HCT116 (cell line): Measurements from ENCODE around the gene TMEM63A. TPM values are rescaled to one million over a fixed set of nuclear protein-coding genes. Genes with fewer than 3 reads are reported as not detected.

Experiments used
- ATAC-seq: fragments of 200-7000 bp; cut with Tn5 transposase; 2 replicates; pipeline ENCODE4 v1.9.1; 2020; ENCODE audit warnings: mild to moderate bottlenecking, moderate library complexity
- BruUV-seq: library from RNA; stranded (reverse); fragments of 400-500 nt; replicated peaks from 2 replicates; lab custom pipeline; 2021; lab: Mats Ljungman, UMichigan
- CTCF ChIA-PET: fragments of 300-600 bp; sonication (Branson Sonifier 250); formaldehyde crosslinking; loops from one replicate; lab custom pipeline; 2021; ENCODE audit warnings: antibody characterized with exemption; lab: Charles Lee
- POLR2A ChIA-PET: fragments of 300-600, 350-600 bp; sonication (Branson Sonifier 250); formaldehyde crosslinking; loops from one replicate; lab custom pipeline; 2021; ENCODE audit warnings: antibody characterized with exemption; lab: Charles Lee
- RAD21 ChIA-PET, 2 experiments: fragments of 300-600 bp; sonication (Branson Sonifier 250); formaldehyde crosslinking; loops; one replicate each; lab custom pipeline; 2023; ENCODE audit warnings: low total read pairs in 2 of 2; ENCODE audit not compliant: uncharacterized antibody in 2 of 2, unreplicated experiment in 2 of 2, low non-redundant PET in 1 of 2; lab: Charles Lee
- DNase-seq: peaks from one replicate; pipeline ENCODE4 v3.0.0-alpha.2; 2010; ENCODE audit warnings: low read depth, low spot score
- H2AFZ ChIP-seq: fragments of 200-600 bp; shearing (Covaris generic), sonication (generic); 2 replicates; pipeline ENCODE4 v1.6.1; 2017; ENCODE audit warnings: low read depth, mixed run types, mixed read lengths, antibody characterized with exemption, low read length; ENCODE audit not compliant: poor library complexity, severe bottlenecking
- H3K27ac ChIP-seq: 2 replicates; pipeline ENCODE4 v1.5.1; 2012; ENCODE audit warnings: low read depth, low read length
- H3K27me3 ChIP-seq: fragments of 200-600 bp; sonication (generic); 2 replicates; pipeline ENCODE4 v1.6.1; 2016; ENCODE audit warnings: mixed run types, low read length, mixed read lengths; ENCODE audit not compliant: insufficient read depth
- H3K36me3 ChIP-seq, 2 experiments: fragments of 200-500 bp in 1 of 2; fragments of 200-600 bp in 1 of 2; sonication (Bioruptor generic) in 1 of 2; sonication (generic) in 1 of 2; 2 replicates each; pipeline versions ENCODE4 v1.5.1 to v1.6.1; 2014 to 2016; ENCODE audit warnings: low read length in 2 of 2, inconsistent platforms in 1 of 2, mixed read lengths in 1 of 2, mixed run types in 1 of 2; ENCODE audit not compliant: insufficient read depth in 2 of 2, control insufficient read depth in 1 of 2
- H3K4me1 ChIP-seq, 2 experiments: fragments of 200-600 bp in 1 of 2; sonication (generic) in 1 of 2; 2 replicates each; pipeline versions ENCODE4 v1.5.1 to v1.6.1; 2012 to 2017; ENCODE audit warnings: low read length in 2 of 2, inconsistent platforms in 1 of 2, mild to moderate bottlenecking in 1 of 2, mixed read lengths in 1 of 2, mixed run types in 1 of 2, moderate library complexity in 1 of 2; ENCODE audit not compliant: insufficient read depth in 2 of 2, control insufficient read depth in 1 of 2
- H3K4me2 ChIP-seq: fragments of 200-600 bp; sonication (generic); 2 replicates; pipeline ENCODE4 v1.6.1; 2017; ENCODE audit warnings: mixed run types, low read length, mixed read lengths
- H3K4me3 ChIP-seq, 2 experiments: fragments of 200-600 bp in 1 of 2; sonication (generic) in 1 of 2; replicated peaks in 1 of 2; 2 replicates each; pipeline ENCODE4 v1.5.1; 2011 to 2016; ENCODE audit warnings: low read length in 2 of 2, control low read depth in 1 of 2, low read depth in 1 of 2, mild to moderate bottlenecking in 1 of 2, mixed read lengths in 1 of 2, mixed run types in 1 of 2
- H3K79me2 ChIP-seq: fragments of 200-600 bp; sonication (generic); 2 replicates; pipeline ENCODE4 v1.6.1; 2017; ENCODE audit warnings: mild to moderate bottlenecking, mixed run types, low read length, moderate library complexity, mixed read lengths; ENCODE audit not compliant: insufficient read depth
- H3K9ac ChIP-seq: fragments of 200-600 bp; sonication (generic); 2 replicates; pipeline ENCODE4 v1.6.1; 2016; ENCODE audit warnings: low read length, mixed read lengths
- H3K9me2 ChIP-seq: fragments of 200-600 bp; sonication (generic), shearing (Covaris generic); 2 replicates; pipeline ENCODE4 v1.6.1; 2017; ENCODE audit warnings: mixed run types, mild to moderate bottlenecking, moderate library complexity; ENCODE audit not compliant: insufficient read depth
- H3K9me3 ChIP-seq, 2 experiments: fragments of 200-500 bp in 1 of 2; fragments of 200-600 bp in 1 of 2; sonication (Bioruptor generic) in 1 of 2; sonication (generic) in 1 of 2; 2 replicates each; pipeline ENCODE4 v1.6.1; 2014 to 2017; ENCODE audit warnings: low read length in 2 of 2, mixed read lengths in 2 of 2, inconsistent platforms in 1 of 2, low read depth in 1 of 2, mild to moderate bottlenecking in 1 of 2, mixed run types in 1 of 2, moderate library complexity in 1 of 2; ENCODE audit not compliant: control insufficient read depth in 1 of 2, insufficient read depth in 1 of 2
- H4K20me1 ChIP-seq: fragments of 200-600 bp; sonication (generic), shearing (Covaris generic); 2 replicates; pipeline ENCODE4 v1.6.1; 2017; ENCODE audit warnings: mixed run types, mild to moderate bottlenecking, moderate library complexity; ENCODE audit not compliant: insufficient read depth
- ATF3 ChIP-seq: IDR thresholded peaks from 2 replicates; pipeline ENCODE4 v1.6.1; 2012
- CBX3 ChIP-seq: IDR thresholded peaks from 2 replicates; pipeline ENCODE4 v1.6.1; 2012; ENCODE audit warnings: low read depth
- CEBPB ChIP-seq: IDR thresholded peaks from 2 replicates; pipeline ENCODE4 v1.6.1; 2012; ENCODE audit warnings: low read depth
- ELF1 ChIP-seq: IDR thresholded peaks from 2 replicates; pipeline ENCODE4 v1.6.1; 2012; ENCODE audit warnings: low read depth, borderline replicate concordance
- EZH2 ChIP-seq: fragments of 200-600 bp; sonication (generic); IDR thresholded peaks from 2 replicates; pipeline ENCODE4 v1.6.1; 2017; ENCODE audit warnings: antibody characterized with exemption, mixed run types
- EZH2phosphoT487 ChIP-seq: fragments of 200-600 bp; IDR thresholded peaks from 2 replicates; pipeline ENCODE4 v1.6.1; 2018; ENCODE audit warnings: antibody characterized with exemption, borderline replicate concordance
- FOSL1 ChIP-seq: IDR thresholded peaks from 2 replicates; pipeline ENCODE4 v1.6.1; 2012; ENCODE audit warnings: low read depth
- JUND ChIP-seq: IDR thresholded peaks from 2 replicates; pipeline ENCODE4 v1.6.1; 2012
- POLR2A ChIP-seq: IDR thresholded peaks from 2 replicates; pipeline ENCODE4 v1.7.0; 2011; ENCODE audit warnings: borderline replicate concordance; ENCODE audit not compliant: insufficient read depth, insufficient read length; ENCODE audit errors: extremely low read depth
- POLR2AphosphoS5 ChIP-seq: IDR thresholded peaks from 2 replicates; pipeline ENCODE4 v1.6.1; 2011; ENCODE audit warnings: mild to moderate bottlenecking, low read depth, low read length, moderate library complexity
- SP1 ChIP-seq: IDR thresholded peaks from 2 replicates; pipeline ENCODE4 v1.6.1; 2012; ENCODE audit warnings: low read depth
- TCF7L2 ChIP-seq: IDR thresholded peaks from 2 replicates; pipeline ENCODE4 v1.7.0; 2011; ENCODE audit warnings: borderline replicate concordance, inconsistent platforms; ENCODE audit not compliant: insufficient read depth, insufficient read length; ENCODE audit errors: extremely low read depth
- YY1 ChIP-seq: IDR thresholded peaks from 2 replicates; pipeline ENCODE4 v1.6.1; 2011; ENCODE audit warnings: low read length, low read depth, moderate library complexity, mild to moderate bottlenecking; ENCODE audit not compliant: insufficient replicate concordance; ENCODE audit errors: extremely low read depth
- ZNF274 ChIP-seq: fragments of 200-500 bp; sonication (Bioruptor generic); IDR thresholded peaks from 2 replicates; pipeline ENCODE4 v1.6.1; 2014; ENCODE audit warnings: mild to moderate bottlenecking, low read depth, low read length, inconsistent platforms
- intact Hi-C: fragments of 100-400 bp; cut with micrococcal nuclease; formaldehyde crosslinking; loops from 2 replicates; pipeline ENCODE4 v1.10.0; 2022
- total RNA-seq: library from RNA; stranded (reverse); gene quantifications from one replicate; pipeline ENCODE4 v1.2.1, GENCODE V29; 2021; ENCODE audit not compliant: unreplicated experiment
- TF ChIP-seq, protein P1 (sequence below), 3 experiments: fragments of 200-600 bp in 1 of 3; sonication (generic) in 1 of 3; IDR thresholded peaks in 2 of 3; conservative IDR thresholded peaks in 1 of 3; 2 replicates each; pipeline ENCODE4 v1.5.1; 2012 to 2017; ENCODE audit warnings: low read depth in 2 of 3, low read length in 2 of 3, antibody characterized with exemption in 1 of 3, borderline replicate concordance in 1 of 3, control low read depth in 1 of 3, mild to moderate bottlenecking in 1 of 3, mixed read lengths in 1 of 3, mixed run types in 1 of 3, moderate library complexity in 1 of 3; ENCODE audit not compliant: insufficient read depth in 1 of 3
- TF ChIP-seq, protein P2 (sequence below): IDR thresholded peaks from 2 replicates; pipeline ENCODE4 v1.6.1; 2011; ENCODE audit warnings: mild to moderate bottlenecking, low read length, moderate library complexity; ENCODE audit not compliant: insufficient replicate concordance; ENCODE audit errors: extremely low read depth

The TMEM63A gene
- total RNA-seq, 1 experiment from 2014 or later: 24.4 TPM

GRCh38 chr1:225917536-225917935 is 35.4 kb upstream of the TMEM63A start:
- Histone ChIP-seq H3K9me2 (no peaks in the 10 kb centered on the region), H3K4me2 (no peak overlapping the region), H3K9ac (no peak overlapping the region), H3K4me3 (no peak overlapping the region), H2AFZ (no peak overlapping the region), H3K79me2 (peaks cover 10% of the 10 kb centered on the region), H4K20me1 (no peaks in the 10 kb centered on the region), H3K9me3 (no peaks in the 10 kb centered on the region), H3K27ac (no peak overlapping the region), H3K36me3 (peaks cover 16 to 30% of the 10 kb centered on the region in 2 experiments), H3K27me3 (no peaks in the 10 kb centered on the region), H3K4me1 (peaks cover 3% of the 10 kb centered on the region in 2 experiments)
- RAD21 ChIA-PET: no interaction called here
- BruUV-seq: no TSS peak
- no peak for TF ChIP-seq CBX3
- no peak for TF ChIP-seq SP1
- intact Hi-C loops: no loop called here
- DNase-seq: no peak
- CTCF ChIA-PET: no interaction called here
- POLR2A ChIA-PET: no interaction called here
- no peak for ATAC-seq

GRCh38 chr1:225917101-225917500 is 34.9 kb upstream of the TMEM63A start:
- ChIA-PET POLR2A (no interaction called here), RAD21 (no interaction called here), CTCF (no interaction called here)
- no peak overlapping the region for H3K4me2 ChIP-seq
- DNase-seq: no peak
- ATAC-seq: no peak
- H2AFZ ChIP-seq: no peak overlapping the region
- no TSS peak for BruUV-seq
- intact Hi-C loops: no loop called here
- H3K9me2 ChIP-seq: no peaks in the 10 kb centered on the region
- no peak overlapping the region for H3K4me3 ChIP-seq
- no peaks in the 10 kb centered on the region for H3K9me3 ChIP-seq
- H3K9ac ChIP-seq: no peak overlapping the region
- H3K79me2 ChIP-seq: peaks cover 6% of the 10 kb centered on the region; the same call in 1 of the 2 replicates
- no peaks in the 10 kb centered on the region for H4K20me1 ChIP-seq
- H3K4me1 ChIP-seq: no peaks in the 10 kb centered on the region
- H3K36me3 ChIP-seq: peaks cover 16 to 25% of the 10 kb centered on the region in 2 experiments
- H3K27ac ChIP-seq: no peak overlapping the region
- H3K27me3 ChIP-seq: no peaks in the 10 kb centered on the region
- TF ChIP-seq TCF7L2: no peak
- TF ChIP-seq, protein P1, sequence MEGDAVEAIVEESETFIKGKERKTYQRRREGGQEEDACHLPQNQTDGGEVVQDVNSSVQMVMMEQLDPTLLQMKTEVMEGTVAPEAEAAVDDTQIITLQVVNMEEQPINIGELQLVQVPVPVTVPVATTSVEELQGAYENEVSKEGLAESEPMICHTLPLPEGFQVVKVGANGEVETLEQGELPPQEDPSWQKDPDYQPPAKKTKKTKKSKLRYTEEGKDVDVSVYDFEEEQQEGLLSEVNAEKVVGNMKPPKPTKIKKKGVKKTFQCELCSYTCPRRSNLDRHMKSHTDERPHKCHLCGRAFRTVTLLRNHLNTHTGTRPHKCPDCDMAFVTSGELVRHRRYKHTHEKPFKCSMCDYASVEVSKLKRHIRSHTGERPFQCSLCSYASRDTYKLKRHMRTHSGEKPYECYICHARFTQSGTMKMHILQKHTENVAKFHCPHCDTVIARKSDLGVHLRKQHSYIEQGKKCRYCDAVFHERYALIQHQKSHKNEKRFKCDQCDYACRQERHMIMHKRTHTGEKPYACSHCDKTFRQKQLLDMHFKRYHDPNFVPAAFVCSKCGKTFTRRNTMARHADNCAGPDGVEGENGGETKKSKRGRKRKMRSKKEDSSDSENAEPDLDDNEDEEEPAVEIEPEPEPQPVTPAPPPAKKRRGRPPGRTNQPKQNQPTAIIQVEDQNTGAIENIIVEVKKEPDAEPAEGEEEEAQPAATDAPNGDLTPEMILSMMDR (IDR thresholded peaks at IDR 0.05 in 2 of 3, conservative IDR thresholded peaks at IDR 0.05 in 1 of 3; ENCODE audit: borderline replicate concordance in 1 of 3, insufficient read depth in 1 of 3, low read depth in 2 of 3, low read length in 2 of 3): no peak
- no peak for TF ChIP-seq CEBPB
- no peak for TF ChIP-seq POLR2A
- no peak for TF ChIP-seq FOSL1
- TF ChIP-seq, protein P2, sequence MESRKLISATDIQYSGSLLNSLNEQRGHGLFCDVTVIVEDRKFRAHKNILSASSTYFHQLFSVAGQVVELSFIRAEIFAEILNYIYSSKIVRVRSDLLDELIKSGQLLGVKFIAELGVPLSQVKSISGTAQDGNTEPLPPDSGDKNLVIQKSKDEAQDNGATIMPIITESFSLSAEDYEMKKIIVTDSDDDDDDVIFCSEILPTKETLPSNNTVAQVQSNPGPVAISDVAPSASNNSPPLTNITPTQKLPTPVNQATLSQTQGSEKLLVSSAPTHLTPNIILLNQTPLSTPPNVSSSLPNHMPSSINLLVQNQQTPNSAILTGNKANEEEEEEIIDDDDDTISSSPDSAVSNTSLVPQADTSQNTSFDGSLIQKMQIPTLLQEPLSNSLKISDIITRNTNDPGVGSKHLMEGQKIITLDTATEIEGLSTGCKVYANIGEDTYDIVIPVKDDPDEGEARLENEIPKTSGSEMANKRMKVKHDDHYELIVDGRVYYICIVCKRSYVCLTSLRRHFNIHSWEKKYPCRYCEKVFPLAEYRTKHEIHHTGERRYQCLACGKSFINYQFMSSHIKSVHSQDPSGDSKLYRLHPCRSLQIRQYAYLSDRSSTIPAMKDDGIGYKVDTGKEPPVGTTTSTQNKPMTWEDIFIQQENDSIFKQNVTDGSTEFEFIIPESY: no peak
- no peak for TF ChIP-seq ATF3
- TF ChIP-seq YY1: no peak
- TF ChIP-seq EZH2: no peak
- TF ChIP-seq ZNF274: no peak
- no peak for TF ChIP-seq EZH2phosphoT487
- TF ChIP-seq ELF1: no peak
- no peak for TF ChIP-seq POLR2AphosphoS5
- TF ChIP-seq SP1: no peak
- TF ChIP-seq JUND: no peak
